NCI-H460 (cell line): ENCODE results near the gene TRPC6. TPM values are rescaled to one million over a fixed set of nuclear protein-coding genes. Genes with fewer than 3 reads are reported as not detected.

Experiments
- DNase-seq: peaks from one replicate; pipeline ENCODE4 v3.0.0-alpha.2; 2016; ENCODE audit warnings: low read depth; ENCODE audit errors: extremely low read depth
- polyA plus RNA-seq: library from polyadenylated mRNA; depleted of rRNA; stranded (reverse); fragments of >200 nt; gene quantifications from 2 replicates; pipeline ENCODE4 v1.2.3, GENCODE V29; 2014; cell fraction: nucleus; rRNA removed
- total RNA-seq: library from RNA; depleted of rRNA; stranded (reverse); fragments of >200 nt; shearing (Covaris generic); gene quantifications from 2 replicates; pipeline ENCODE4 v1.2.3, GENCODE V29; 2014; rRNA removed

Gene TRPC6
- total RNA-seq = 9.6 and 10.0 TPM in 2 replicates
- polyA plus RNA-seq = 7.9 and 14.2 TPM in 2 replicates

DNA sequence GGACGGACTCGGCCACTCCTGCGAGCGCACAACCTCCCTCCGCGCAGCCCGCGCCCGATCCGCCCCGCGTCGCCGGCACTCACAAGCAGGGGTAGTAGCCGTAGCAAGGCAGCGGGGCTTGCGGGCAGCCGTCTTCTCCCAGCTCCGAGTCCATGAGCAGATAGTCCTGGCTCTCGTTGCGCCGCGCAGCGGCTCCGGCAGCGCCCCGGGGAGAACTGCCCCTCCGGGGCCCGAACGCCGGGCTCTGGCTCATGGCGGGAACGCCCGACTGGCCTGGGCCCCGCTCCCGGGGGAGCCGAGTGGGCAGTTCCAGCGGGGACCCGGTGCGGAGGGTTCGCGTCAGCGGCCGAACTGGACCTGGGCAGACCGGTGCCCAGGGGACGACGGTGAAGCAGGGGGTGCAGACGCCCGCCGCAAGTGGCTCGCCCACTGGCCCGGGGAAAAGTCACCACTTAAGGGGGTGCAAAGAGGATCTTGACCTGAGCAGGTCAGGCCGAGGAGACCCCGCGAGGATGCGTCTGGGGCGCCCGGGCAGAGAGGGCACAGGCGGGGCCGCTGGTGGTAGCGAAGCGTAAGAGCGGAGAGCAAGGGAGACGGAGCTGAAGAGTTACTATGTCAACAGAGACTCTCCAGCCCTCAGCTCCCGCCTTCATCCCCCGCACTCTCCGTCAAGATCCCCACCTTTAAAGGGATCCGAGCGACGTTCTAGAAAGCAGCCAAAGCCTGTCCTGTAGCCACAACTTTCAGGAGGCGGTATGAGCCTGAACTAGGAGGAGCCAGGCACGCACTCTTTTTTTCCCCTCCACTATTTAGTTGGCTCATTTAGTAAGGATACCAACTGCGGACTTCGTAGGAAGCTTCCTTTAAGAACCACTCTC lies at the start of gene TRPC6:
Gene TRPC6 (minus strand): TSS at position 757 of the 878 bp plus-strand sequence. CDS start 504 bp downstream, at position 253.
- peak; percentile 30 for DNase-seq

- no peak for DNase-seq
These were observed 36.2 kb upstream of the TRPC6 start for GRCh38 chr11:101620026-101620425.

GRCh38 chr11:101618709-101619108 lies 34.9 kb upstream of the TRPC6 start:
- DNase-seq = no peak

DNA sequence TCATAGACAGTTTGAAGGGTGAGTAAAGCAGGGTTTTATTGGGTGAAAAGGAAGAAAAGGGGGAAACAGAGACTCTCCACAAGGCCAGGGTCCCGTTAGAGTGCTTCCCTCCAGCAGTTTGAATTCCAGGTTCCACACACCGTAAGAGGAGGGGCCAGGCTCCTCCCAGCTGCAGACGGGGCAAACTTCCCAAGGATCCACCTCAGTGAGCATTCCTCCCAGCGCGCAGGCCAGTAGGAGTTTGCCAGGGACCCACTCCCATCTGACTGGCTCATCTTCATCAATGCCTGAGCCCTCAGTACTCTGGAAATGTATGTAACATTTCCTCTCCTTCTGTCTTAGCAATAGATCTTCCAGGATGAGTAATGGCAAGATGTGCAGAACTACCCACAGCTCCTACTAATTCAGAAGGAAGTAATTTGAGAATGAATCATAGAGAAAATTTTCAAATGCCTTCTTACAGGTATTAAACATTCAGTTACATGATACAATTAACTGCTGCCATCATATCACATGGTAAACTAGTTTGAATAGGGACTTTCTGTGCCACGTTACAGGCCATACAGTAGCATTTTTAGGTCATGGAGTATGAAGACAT lies 34.0 kb upstream of the TRPC6 start:
- DNase-seq = no peak

DNA sequence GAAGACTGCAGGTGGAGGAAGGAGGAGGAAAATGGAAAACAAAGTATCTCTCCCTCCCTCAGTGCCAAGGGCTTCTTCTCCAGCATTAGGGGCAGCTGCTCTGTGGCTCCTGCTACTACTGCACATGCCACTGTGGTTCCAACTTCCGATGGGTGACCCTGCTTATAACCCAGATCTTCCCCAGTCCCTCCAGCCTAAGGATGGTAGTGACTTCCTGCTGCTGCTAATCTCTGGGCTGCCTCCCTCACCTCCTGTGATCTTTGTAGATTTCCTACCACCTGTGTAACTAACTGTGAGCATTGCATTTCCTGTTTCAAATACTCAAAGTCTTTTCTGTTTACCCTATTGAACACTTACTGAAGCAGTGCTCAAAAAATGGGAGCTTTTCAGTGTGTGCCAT lies 28.7 kb upstream of the TRPC6 start:
- no peak for DNase-seq

DNA sequence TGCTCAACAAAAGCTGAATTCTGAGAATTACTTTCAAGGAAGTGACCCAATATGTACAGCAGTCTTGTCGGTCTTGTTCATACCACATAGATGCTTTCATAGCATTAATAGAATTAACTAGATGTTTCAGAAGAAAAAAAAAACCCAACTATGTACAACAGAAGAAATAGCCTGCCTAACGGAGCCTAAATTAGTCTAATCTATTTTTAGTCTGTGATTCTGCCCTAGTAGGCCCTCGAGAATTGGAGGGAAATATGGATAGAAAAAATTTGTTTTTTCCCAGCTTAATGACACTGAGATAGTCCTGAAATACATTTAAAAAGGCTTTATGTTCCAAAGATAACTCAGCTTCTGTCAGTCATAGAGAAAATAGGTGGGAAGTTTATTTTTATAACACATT lies 17.1 kb upstream of the TRPC6 start:
- DNase-seq = no peak

DNA sequence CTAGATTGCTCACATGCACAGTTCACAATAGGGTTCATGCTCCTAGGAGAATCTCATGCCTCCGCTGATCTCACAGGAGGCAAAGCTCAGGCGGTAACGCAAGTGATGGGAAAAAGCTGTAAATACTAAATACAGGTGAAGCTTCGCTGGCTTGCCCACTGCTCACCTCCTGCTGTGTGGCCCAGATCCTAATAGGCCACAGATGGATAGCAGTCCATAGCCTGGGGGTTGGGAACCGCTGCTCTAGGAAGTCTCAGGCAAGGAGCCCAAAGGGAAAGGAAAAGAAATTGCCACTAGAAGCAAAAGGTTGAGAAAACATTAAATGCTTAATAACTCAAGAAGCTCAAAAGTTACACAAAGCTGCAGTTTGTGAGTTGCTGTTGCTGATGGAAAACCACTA lies 3.2 kb upstream of the TRPC6 start:
- no peak for DNase-seq

DNA sequence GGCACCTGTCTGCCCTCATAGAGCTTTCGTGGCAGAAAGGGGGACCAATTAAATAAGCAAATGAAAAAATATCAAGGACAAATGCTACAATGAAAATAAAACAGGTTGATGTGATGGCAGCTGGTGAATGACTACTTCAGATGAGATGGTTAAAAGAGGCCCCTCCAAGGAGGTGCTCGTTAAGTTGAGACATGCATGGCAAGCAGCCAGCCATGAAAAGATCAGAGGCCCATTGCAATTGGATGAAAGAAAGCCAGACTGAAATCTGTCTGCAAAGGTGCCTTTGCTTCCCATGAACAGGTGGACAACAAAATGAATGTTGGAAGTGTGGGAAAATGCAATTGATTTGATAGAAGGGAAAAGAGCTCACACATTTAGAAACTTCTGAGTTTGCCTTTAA lies 848 bp upstream of the TRPC6 start:
- DNase-seq = no peak

- DNase-seq = no peak
These were observed 315 bp upstream of the TRPC6 start for GRCh38 chr11:101584129-101584515.

- no peak for DNase-seq
These were observed 887 bp downstream of the TRPC6 start for GRCh38 chr11:101582989-101583250.

- DNase-seq = no peak
These were observed 1.4 kb downstream of the TRPC6 start for GRCh38 chr11:101582236-101582988.

DNA sequence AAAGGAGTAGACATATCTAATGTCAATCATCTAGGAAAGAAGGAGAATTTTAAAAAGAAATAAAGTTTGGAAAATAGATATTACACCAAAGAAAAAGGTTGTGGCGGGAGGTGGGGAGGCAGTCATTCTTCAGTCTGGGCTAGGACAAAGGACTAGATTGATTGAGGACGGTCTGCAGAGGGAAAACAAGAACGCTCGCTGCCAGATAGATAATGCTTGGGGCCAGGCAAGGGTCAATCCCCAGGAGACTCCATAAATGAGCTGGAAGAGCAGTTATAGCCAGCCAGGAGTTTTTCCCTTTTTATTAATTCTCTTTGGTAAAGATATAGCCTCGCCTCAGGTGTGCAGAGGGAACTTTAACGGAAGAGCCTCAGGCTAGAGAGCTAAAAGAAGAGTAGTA lies 6.3 kb downstream of the TRPC6 start:
- DNase-seq = no peak

GRCh38 chr11:101576456-101576855 lies 7.4 kb downstream of the TRPC6 start:
- DNase-seq = no peak

GRCh38 chr11:101574886-101575285 lies 8.9 kb downstream of the TRPC6 start:
- DNase-seq = no peak

GRCh38 chr11:101567071-101567470 lies 16.7 kb downstream of the TRPC6 start:
- DNase-seq = no peak

DNA sequence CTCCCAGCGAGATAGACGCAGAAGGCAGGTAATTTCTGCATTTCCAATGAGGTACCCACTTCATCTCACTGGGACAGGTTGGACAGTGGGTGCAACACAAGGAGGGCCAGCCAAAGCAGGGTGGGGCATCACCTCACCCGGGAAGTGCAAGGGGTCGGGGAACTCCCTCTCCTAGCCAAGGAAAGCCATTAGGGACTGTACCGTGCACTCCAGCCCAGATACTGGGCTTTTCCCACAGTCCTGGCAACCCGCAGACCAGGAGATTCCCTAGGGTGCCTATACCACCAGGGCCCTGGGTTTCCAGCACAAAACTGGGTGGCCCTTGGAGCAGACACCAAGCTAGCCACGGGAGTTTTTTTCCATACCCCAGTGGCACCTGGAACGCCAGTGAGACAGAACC lies 17.2 kb downstream of the TRPC6 start:
- no peak for DNase-seq

DNA sequence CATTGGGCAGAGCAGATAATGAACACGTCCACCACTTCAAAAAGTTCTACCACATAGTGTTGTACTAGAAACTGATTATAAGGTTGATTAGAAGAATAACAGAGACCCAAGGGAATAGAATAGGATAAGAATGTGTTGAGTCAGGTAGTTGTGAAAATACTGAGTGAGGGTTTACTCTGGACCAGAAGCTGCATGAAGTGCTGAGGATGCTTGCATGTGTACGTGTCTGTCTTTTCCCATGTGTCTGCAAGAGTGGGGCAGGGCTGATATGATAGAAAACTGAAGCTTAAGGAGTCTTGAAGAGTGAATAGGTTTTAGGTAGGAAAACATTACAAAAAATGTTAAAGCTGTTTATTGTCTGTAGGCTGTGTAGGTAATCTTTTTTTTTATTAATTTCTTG lies 20.6 kb downstream of the TRPC6 start:
- DNase-seq = no peak

DNA sequence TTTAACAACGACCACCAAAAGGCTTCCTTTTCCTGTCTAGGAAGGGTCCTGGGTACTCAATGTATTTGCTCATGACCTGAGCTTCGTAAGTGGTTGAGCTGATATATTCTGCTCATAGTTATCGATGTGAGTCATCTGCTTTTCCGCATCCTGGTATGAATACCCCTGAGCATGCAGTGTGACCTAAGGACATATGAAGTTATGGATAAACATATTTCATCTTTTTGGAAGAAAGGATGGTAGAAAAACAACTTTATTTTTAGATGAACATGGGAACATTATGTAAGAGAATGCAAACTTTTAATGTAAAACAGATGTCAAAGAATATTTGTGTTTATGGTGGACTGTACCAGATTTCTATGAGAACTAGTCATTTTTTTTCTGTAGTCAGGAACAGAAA lies 28.4 kb downstream of the TRPC6 start:
- DNase-seq = no peak

DNA sequence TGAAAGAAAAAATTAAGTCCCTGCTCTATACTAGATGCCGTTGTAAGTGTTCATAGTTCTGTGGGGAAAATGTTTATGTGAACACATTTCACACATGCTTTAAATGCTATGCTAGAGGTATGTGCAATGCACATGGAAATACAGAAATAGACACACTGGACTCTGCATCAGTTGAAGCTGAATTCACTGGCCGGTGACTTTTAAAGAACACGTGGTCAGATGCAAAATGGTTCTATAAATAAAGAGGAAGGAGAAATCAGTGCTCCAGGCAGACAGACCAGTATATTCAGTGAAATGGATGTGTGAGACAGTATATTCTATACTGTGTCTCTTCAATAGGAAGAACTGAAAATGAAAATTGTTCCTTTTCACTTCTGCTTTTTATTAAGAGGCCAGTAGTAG lies 29.9 kb downstream of the TRPC6 start:
- DNase-seq = no peak

DNA sequence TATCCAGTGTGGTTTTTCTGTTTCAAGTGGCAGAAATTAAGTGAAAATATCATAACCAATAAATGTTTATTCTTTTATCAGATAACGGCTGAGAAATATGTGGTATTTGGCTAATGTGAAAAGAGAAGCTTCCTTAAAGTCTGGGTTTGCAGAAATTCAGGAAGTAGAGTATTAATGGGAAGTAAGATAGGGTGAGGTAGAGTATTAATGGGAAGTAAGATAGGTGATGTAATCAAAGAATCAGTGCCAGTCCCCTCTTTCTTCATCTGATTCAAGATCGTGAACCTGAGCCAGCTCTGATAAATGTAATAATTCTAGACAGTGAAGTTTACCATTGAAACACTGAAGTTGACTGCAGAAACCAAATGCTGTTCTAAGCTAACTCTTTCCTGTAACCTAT lies 30.9 kb downstream of the TRPC6 start:
- no peak for DNase-seq

GRCh38 chr11:101528541-101528940 lies 55.3 kb downstream of the TRPC6 start:
- DNase-seq = no peak
